GF-D8 (cell line): Measurements from ENCODE around the gene ATG14.
A peak's percentile ranks its signal among the peaks of the same experiment; 100 is the strongest.
"Not testable (repeated sequence)": the region's sequence is repeated elsewhere in the genome, so short reads cannot be mapped to it uniquely, and the experiment has no call there.

Experiments used
- DNase-seq: peaks from one replicate; lab custom pipeline; 2025; lab: John Stamatoyannopoulos, UW

ATG14 gene

GRCh38 chr14:55411426-55412389 lies at the start of gene ATG14:
Gene ATG14, minus strand, starts transcription at chr14:55411830. Its CDS starts 8 bp downstream, at chr14:55411822.
- peak; percentile 20 for DNase-seq

- no peak for DNase-seq
Observed at GRCh38 chr14:55458800-55459515, 47.3 kb upstream of the ATG14 start.

- no peak for DNase-seq
Observed at GRCh38 chr14:55457496-55457895, 45.9 kb upstream of the ATG14 start.

- DNase-seq = not testable (repeated sequence)
Observed at GRCh38 chr14:55456411-55456810, 44.8 kb upstream of the ATG14 start.

- DNase-seq = no peak
Observed at GRCh38 chr14:55454264-55455002, 42.8 kb upstream of the ATG14 start.

GRCh38 chr14:55451950-55452349 lies 40.3 kb upstream of the ATG14 start:
- no peak for DNase-seq

- DNase-seq = no peak
Observed at GRCh38 chr14:55451398-55451797, 39.8 kb upstream of the ATG14 start.

- no peak for DNase-seq
Observed at GRCh38 chr14:55450987-55451386, 39.4 kb upstream of the ATG14 start.

GRCh38 chr14:55450539-55450938 lies 38.9 kb upstream of the ATG14 start:
- no peak for DNase-seq

- no peak for DNase-seq
Observed at GRCh38 chr14:55450124-55450523, 38.5 kb upstream of the ATG14 start.

- DNase-seq = no peak
Observed at GRCh38 chr14:55449116-55449515, 37.5 kb upstream of the ATG14 start.

- no peak for DNase-seq
Observed at GRCh38 chr14:55448141-55448614, 36.5 kb upstream of the ATG14 start.

GRCh38 chr14:55446833-55447232 lies 35.2 kb upstream of the ATG14 start:
- no peak for DNase-seq

GRCh38 chr14:55446127-55446736 lies 34.6 kb upstream of the ATG14 start:
- DNase-seq = no peak

GRCh38 chr14:55441286-55441685 lies 29.7 kb upstream of the ATG14 start:
- DNase-seq = no peak

- DNase-seq = no peak
Observed at GRCh38 chr14:55440385-55440784, 28.8 kb upstream of the ATG14 start, which contains the start of gene TBPL2. Gene TBPL2, minus strand, starts transcription at chr14:55440616. Its CDS starts 167 bp downstream, at chr14:55440449.

GRCh38 chr14:55438066-55438683 lies 26.5 kb upstream of the ATG14 start:
- DNase-seq = no peak

GRCh38 chr14:55436931-55437330 lies 25.3 kb upstream of the ATG14 start:
- DNase-seq = no peak

GRCh38 chr14:55436519-55436918 lies 24.9 kb upstream of the ATG14 start:
- no peak for DNase-seq

- DNase-seq = no peak
Observed at GRCh38 chr14:55434805-55435174, 23.2 kb upstream of the ATG14 start.
